Left renal pelvis (tissue), 4 donors: ENCODE results near the gene KRTAP3-2. TPM values are rescaled to one million over a fixed set of nuclear protein-coding genes. Genes with fewer than 3 reads are reported as not detected.
A peak's percentile ranks its signal among the peaks of the same experiment; 100 is the strongest.

Experiments used
- DNase-seq, 4 donors: peaks; one replicate each; pipeline ENCODE4 v3.0.0-alpha.2; 2013; ENCODE audit warnings: low read depth in 4 of 4, low spot score in 3 of 4
- polyA plus RNA-seq, 4 donors: library from polyadenylated mRNA; unstranded; fragments of 120-200 nt; gene quantifications; one replicate each; pipeline ENCODE4 v1.2.1, GENCODE V29; 2013; ENCODE audit not compliant: insufficient read length in 4 of 4

Gene KRTAP3-2
- polyA plus RNA-seq, 4 donors = not detected

GRCh38 chr17:40974366-40974765, 25.3 kb downstream of the KRTAP3-2 start:
- DNase-seq = no peak

- no peak for DNase-seq
These were observed 32.1 kb downstream of the KRTAP3-2 start for GRCh38 chr17:40967582-40967981.

- no peak for DNase-seq
These were observed 32.9 kb downstream of the KRTAP3-2 start, which contains the start of gene KRT39 for GRCh38 chr17:40966848-40967247. TSS of gene KRT39 (minus strand) at chr17:40966948. CDS start at chr17:40966856, 92 bp downstream.

DNA sequence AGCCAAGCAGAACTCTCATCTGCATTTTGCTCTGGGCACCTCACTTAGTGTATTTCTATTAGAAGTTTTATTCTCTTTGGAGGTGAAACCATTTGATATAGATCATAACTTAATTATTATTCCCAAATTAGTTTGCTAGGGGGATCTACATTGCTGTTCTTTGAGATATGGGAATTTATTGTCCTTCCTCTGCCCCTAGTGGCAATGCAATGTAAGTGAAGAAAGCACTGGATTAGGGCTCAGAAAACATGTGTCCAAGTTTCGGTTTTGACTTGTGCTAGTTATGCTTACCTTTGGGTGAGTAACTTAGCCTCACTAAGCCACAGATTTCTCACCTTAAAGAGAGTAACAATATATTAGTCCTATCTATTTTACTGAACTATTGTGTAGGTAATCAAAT, 35.9 kb downstream of the KRTAP3-2 start:
- DNase-seq = no peak

GRCh38 chr17:40962059-40962561, 37.6 kb downstream of the KRTAP3-2 start:
- DNase-seq = no peak

DNA sequence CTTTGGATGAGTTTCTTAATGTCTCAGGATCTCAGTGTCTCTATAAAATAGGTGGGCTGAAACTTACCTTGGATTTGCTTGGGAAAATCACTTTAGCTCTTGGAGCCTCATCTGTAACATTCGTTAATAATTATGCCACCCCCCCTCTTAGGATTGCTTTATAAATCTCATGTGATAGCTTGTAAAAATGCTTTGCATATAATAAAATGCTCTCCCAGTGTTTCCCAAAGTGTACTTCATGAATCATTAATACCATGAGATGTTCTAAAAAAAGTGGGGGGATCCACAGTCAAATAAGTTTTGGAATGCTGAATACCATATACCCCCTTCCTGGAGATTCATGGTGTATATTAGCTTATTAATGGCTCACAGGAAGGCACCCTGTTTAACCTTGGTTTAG, 38.1 kb downstream of the KRTAP3-2 start:
- no peak for DNase-seq

DNA sequence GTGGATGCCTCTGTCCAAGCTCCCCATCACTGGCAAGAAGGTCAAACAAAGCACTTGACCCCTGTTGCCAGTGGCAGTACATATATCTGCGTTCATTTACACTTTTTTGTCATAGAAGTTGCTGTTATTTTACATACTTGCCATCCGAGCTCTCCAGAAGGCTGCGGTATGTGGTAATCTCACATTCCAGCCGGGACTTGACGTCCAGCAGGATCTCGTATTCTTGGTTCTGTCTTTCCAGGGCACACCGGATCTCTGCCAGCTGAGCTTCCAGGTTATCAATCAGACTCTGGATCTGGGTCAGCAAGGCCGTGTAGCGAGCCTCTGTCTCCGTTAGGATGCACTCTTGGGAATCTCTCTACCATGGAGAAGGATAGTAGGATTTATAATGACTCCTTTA, 39.6 kb downstream of the KRTAP3-2 start:
- DNase-seq = no peak

DNA sequence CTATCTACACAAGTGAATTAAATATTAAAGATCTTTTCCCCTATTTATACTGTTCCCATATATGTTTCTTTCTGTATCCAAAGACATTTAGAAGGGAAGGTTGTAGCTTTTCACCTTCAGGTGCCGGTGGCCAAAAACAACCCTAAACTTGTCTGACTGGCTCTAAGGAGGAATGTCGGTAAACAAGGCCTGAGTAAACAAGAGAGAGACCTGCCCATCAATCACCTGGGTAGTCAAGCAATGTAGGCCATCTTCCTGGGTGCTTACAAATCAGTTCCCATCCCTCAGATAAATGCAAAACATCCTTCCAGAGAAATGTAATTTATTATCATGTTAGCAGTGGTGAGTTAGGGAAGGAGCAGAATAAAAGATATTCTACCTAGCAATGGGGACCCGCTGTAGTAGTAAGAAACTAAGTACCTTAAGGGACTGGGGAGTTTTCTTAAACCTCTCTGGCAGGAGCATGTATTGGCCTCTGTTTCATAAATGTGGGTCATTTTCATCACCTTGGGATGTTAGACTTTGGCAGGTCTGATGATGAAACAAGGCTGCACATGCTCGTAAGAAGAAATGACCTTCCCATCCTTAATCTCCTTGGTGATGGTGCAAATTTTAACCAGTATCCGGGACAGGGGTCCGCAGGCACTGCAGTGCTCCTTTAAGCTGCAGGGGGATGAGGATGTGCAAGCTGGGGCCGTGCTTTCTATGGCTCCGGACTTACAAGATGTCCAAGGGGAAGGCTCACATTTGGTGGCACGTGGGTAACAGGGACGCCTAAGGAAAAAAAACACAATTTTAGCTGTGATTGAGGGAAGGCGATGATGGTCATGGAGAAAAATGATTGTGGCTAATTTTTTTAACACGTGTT, 41.4 kb downstream of the KRTAP3-2 start:
- no peak for DNase-seq

GRCh38 chr17:40956401-40957254, 43.1 kb downstream of the KRTAP3-2 start:
- no peak for DNase-seq

GRCh38 chr17:40953881-40954280, 45.8 kb downstream of the KRTAP3-2 start:
- DNase-seq = no peak

DNA sequence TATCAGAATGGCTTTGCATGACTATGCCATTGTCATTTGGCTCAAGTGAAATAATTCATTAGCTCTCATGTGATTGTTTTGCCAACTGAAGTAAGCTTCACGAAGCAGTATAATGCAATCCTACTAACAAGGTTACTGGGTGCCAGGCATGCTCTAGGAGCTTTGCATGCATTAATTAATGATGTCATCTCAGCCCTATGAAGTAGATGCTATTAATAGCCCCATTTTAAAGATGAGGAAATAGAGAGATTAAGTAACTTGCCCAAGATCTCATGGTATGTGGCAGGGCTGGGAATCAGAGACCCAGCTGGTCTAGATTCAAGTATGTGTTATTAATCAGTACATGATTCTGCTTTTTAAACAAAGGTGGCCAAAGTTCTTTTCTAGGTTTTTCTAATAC, 47.0 kb downstream of the KRTAP3-2 start:
- DNase-seq = no peak

DNA sequence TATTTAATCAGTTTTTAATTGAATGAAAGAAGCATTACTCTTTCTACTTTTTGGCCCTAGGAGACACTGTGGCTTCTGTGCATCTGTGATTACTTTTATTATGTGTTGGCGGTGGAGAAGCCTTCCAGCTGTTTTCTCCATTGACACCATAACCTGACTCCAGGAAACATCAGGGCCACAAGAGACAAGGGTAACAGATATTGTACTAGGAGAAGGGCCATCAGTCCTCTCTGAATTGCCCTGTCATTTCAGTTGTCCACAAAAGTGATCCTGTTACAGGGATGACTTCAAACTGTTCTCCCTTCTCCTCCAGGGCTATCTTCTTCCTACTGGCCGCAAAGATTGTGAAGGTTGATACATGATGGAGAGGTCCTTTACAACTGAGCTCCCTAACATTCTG, 47.6 kb downstream of the KRTAP3-2 start:
- DNase-seq = no peak

DNA sequence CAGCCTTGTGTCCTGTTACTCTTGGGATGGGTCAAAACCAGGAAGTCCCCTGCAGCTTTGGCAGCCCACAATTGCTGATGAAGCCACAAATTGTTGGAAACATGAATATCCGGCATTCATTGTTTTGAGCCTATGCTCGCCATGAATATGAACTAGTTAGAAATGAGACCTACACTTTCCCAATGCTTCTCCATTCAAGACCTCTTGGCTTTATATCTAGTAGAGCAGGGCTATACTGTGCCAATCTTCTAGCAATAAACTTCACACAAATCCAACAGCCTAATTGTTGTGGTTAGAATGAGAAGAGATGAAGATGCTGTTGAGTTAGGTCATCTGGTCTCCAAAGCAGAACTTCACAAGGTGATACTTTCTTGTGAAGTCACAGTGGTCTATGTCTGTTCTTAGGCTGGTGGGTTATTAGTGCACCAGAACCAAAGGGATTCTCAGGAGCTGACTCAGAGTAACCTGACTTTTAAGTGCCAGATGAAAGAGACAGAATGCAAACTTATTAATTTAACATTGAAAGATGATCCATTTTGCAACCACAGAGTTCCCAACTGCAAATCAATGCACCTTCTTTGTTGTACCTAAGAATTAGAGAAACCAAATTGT, 48.6 kb downstream of the KRTAP3-2 start:
- DNase-seq = no peak

DNA sequence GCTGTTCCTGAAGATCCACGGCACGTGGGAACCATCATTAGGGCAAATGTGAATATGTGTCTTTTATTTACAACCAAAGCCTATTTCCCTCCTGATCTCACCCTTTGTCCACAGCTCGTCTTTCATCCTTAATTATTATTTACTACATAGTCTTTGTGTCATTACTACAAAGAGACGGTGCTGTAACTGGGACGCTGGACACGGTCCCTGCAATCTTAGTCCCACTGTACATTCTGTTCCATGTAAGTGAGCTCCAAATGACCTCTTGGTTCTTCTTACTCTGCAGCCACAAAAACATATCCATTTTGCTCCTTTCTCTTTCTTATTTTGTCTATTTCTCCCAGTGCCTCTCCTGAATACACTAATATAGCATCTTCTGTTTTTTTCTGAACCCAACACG, 49.5 kb downstream of the KRTAP3-2 start:
- DNase-seq = no peak

GRCh38 chr17:40949418-40949817, 50.3 kb downstream of the KRTAP3-2 start:
- DNase-seq = peak in 1 of 4 donors; percentile 33

Other genes with a start within 250 kb of the KRTAP3-2 start
- gene KRT25, start 244.6 kb downstream of the KRTAP3-2 start, polyA plus RNA-seq = under 1 TPM in 1 of 4 donors, not detected in 3; 0.68 TPM
- not detected for gene KRT26, start 227.7 kb downstream of the KRTAP3-2 start, polyA plus RNA-seq
- gene KRT27, start 217.4 kb downstream of the KRTAP3-2 start, polyA plus RNA-seq = under 1 TPM in 2 of 4 donors, not detected in 2; 0.24 to 0.53 TPM
- gene KRT28, start 199.9 kb downstream of the KRTAP3-2 start, polyA plus RNA-seq = under 1 TPM in 1 of 4 donors, not detected in 3; 0.19 TPM
- 10 to 100 TPM; 49.3 to 60.0 (median 58.1) TPM for gene KRT10, start 177.3 kb downstream of the KRTAP3-2 start, polyA plus RNA-seq
- gene KRT12, start 132.7 kb downstream of the KRTAP3-2 start, polyA plus RNA-seq = under 1 TPM in 2 of 4 donors, not detected in 2; 0.10 to 0.27 TPM
- gene KRT20, start 114.7 kb downstream of the KRTAP3-2 start, polyA plus RNA-seq = 1 to 10 TPM in 1 of 4 donors, under 1 TPM in 2, not detected in 1; 0.09 to 2.0 (median 0.58) TPM
- 1 to 10 TPM in 2 of 4 donors, under 1 TPM in 2; 0.52 to 2.1 (median 1.0) TPM for gene KRT23, start 62.3 kb downstream of the KRTAP3-2 start, polyA plus RNA-seq
- gene KRT39, start 33.0 kb downstream of the KRTAP3-2 start, polyA plus RNA-seq = not detected
- gene KRT40, start 15.6 kb downstream of the KRTAP3-2 start, polyA plus RNA-seq = under 1 TPM in 1 of 4 donors, not detected in 3; 0.07 TPM
- gene KRTAP3-3, start 5.7 kb downstream of the KRTAP3-2 start, polyA plus RNA-seq = not detected
- gene KRTAP3-1, start 9.2 kb upstream of the KRTAP3-2 start, polyA plus RNA-seq = not detected
- not detected for gene KRTAP1-5, start 27.3 kb upstream of the KRTAP3-2 start, polyA plus RNA-seq
- gene KRTAP1-4, start 30.3 kb upstream of the KRTAP3-2 start, polyA plus RNA-seq = not detected
- not detected for gene KRTAP1-3, start 35.0 kb upstream of the KRTAP3-2 start, polyA plus RNA-seq
- not detected for gene KRTAP1-1, start 41.5 kb upstream of the KRTAP3-2 start, polyA plus RNA-seq
- gene KRTAP2-1, start 47.4 kb upstream of the KRTAP3-2 start, polyA plus RNA-seq = not detected
- gene KRTAP2-2, start 55.3 kb upstream of the KRTAP3-2 start, polyA plus RNA-seq = not detected
- not detected for gene KRTAP2-3, start 60.2 kb upstream of the KRTAP3-2 start, polyA plus RNA-seq
- not detected for gene KRTAP2-4, start 66.0 kb upstream of the KRTAP3-2 start, polyA plus RNA-seq
- not detected for gene KRTAP4-7, start 84.2 kb upstream of the KRTAP3-2 start, polyA plus RNA-seq
- not detected for gene KRTAP4-8, start 98.2 kb upstream of the KRTAP3-2 start, polyA plus RNA-seq
- not detected for gene KRTAP4-16, start 102.3 kb upstream of the KRTAP3-2 start, polyA plus RNA-seq
- not detected for gene KRTAP4-9, start 105.5 kb upstream of the KRTAP3-2 start, polyA plus RNA-seq
- gene KRTAP4-11, start 118.5 kb upstream of the KRTAP3-2 start, polyA plus RNA-seq = not detected
- not detected for gene KRTAP4-12, start 124.3 kb upstream of the KRTAP3-2 start, polyA plus RNA-seq
- gene KRTAP4-6, start 140.6 kb upstream of the KRTAP3-2 start, polyA plus RNA-seq = not detected
- not detected for gene KRTAP4-5, start 149.9 kb upstream of the KRTAP3-2 start, polyA plus RNA-seq
- not detected for gene KRTAP4-4, start 160.8 kb upstream of the KRTAP3-2 start, polyA plus RNA-seq
- not detected for gene KRTAP4-3, start 168.3 kb upstream of the KRTAP3-2 start, polyA plus RNA-seq
- not detected for gene KRTAP4-2, start 178.3 kb upstream of the KRTAP3-2 start, polyA plus RNA-seq
- gene KRTAP4-1, start 185.0 kb upstream of the KRTAP3-2 start, polyA plus RNA-seq = not detected
- not detected for gene KRTAP9-1, start 190.0 kb upstream of the KRTAP3-2 start, polyA plus RNA-seq
- gene KRTAP9-2, start 226.7 kb upstream of the KRTAP3-2 start, polyA plus RNA-seq = not detected
- gene KRTAP9-3, start 232.5 kb upstream of the KRTAP3-2 start, polyA plus RNA-seq = not detected
- gene KRTAP9-8, start 238.1 kb upstream of the KRTAP3-2 start, polyA plus RNA-seq = not detected
- not detected for gene KRTAP9-4, start 249.8 kb upstream of the KRTAP3-2 start, polyA plus RNA-seq